ENCODE measurements around the gene SMG6. TPM values are rescaled to one million over a fixed set of nuclear protein-coding genes. Genes with fewer than 3 reads are reported as not detected.

The SMG6 gene
- total and polyA plus RNA-seq, 2 of the 13 experiments (the other 11 are each of a cell fraction or from before 2014, with no cell fraction given): 4.6 to 14.6 TPM

GRCh38 chr17:2059547-2060384, 243.8 kb downstream of the SMG6 start:
- no peak overlapping the region for H3K4me3 ChIP-seq (replicated peaks in 1 of 3; ENCODE audit: insufficient read depth in 1 of 3, low read depth in 2 of 3, low read length in 3 of 3)
- in situ Hi-C loops (cut with HindIII; ENCODE audit: extremely low pct_ligation_motif_present, low pct_unique_long_range_greater_than_20kb): no loop called here
- BruUV-seq (replicated peaks): no TSS peak

More at GRCh38 chr17:2059547-2060384, 243.8 kb downstream of the SMG6 start:
- no peak for DNase-seq (ENCODE audit: low spot score)
- TF ChIP-seq HOXD1 (CRISPR knock-in tag; IDR thresholded peaks at IDR 0.05) (no peak), AHDC1 (CRISPR knock-in tag; IDR thresholded peaks at IDR 0.05; ENCODE audit: borderline replicate concordance) (no peak), RFX3 (CRISPR knock-in tag; IDR thresholded peaks at IDR 0.05) (no peak), ZNF879 (CRISPR knock-in tag; IDR thresholded peaks at IDR 0.05) (no peak), KLF15 (CRISPR knock-in tag; IDR thresholded peaks at IDR 0.05; ENCODE audit: borderline replicate concordance) (no peak), RXRB (CRISPR knock-in tag; IDR thresholded peaks at IDR 0.05; ENCODE audit: borderline replicate concordance) (no peak), ZFP37 (CRISPR knock-in tag; IDR thresholded peaks at IDR 0.05; ENCODE audit: borderline replicate concordance) (no peak)
- no peak for FAIRE-seq
- Histone ChIP-seq H2AFZ (ENCODE audit: low read length) (no peak overlapping the region), H3K4me1 (ENCODE audit: insufficient read depth, low read length) (peaks cover under 1% of the 10 kb centered on the region; the same call in 1 of the 2 replicates), H3K27ac (ENCODE audit: extremely low read length, insufficient read depth, low read length) (no peak overlapping the region), H3K36me3 (replicated peaks in 1 of 2; ENCODE audit: control insufficient read depth in 1 of 2, insufficient read depth in 2 of 2, low read length in 2 of 2) (peaks cover 2 to 12% of the 10 kb centered on the region in 2 experiments; a peak in 3 of 5 replicates), H3K9ac (ENCODE audit: insufficient read depth, low read depth, low read length) (no peak overlapping the region), H3K79me2 (ENCODE audit: insufficient read depth, low read length) (no peaks in the 10 kb centered on the region), H3K27me3 (ENCODE audit: control insufficient read depth in 1 of 2, insufficient read depth in 2 of 2, low read length in 2 of 2) (no peaks in the 10 kb centered on the region; a peak in 1 of 5 replicates), H3K4me2 (ENCODE audit: low read depth, low read length) (no peak overlapping the region), H4K20me1 (ENCODE audit: insufficient read depth, low read length) (0 out of 2 replicates have a peak, but pooled peaks cover 2% of the 10 kb centered on the region), H3K9me3 (ENCODE audit: low read length) (no peaks in the 10 kb centered on the region)
- no peak for ATAC-seq
- WGBS (ENCODE audit: low lambda C conversion rate): 91% methylated on average over 18 of the region's 21 CpGs
- POLR2A ChIA-PET: no interaction called here
- intact Hi-C loops (cut with micrococcal nuclease; ENCODE audit: unreplicated experiment): no loop called here
- CTCF ChIA-PET (ENCODE audit: low intra/inter-chr PET ratio, low total read pairs): no interaction called here

Measured in HepG2 (cell line).